LNCAP (cell line): ENCODE results near the gene ENDOD1.

Experiments used
- TF ChIP-seq, protein P1 (sequence below): fragments of 450-650 bp; IDR thresholded peaks from 2 replicates; pipeline ENCODE4 v1.5.1; 2017; ENCODE audit warnings: mild to moderate bottlenecking

The ENDOD1 gene

DNA sequence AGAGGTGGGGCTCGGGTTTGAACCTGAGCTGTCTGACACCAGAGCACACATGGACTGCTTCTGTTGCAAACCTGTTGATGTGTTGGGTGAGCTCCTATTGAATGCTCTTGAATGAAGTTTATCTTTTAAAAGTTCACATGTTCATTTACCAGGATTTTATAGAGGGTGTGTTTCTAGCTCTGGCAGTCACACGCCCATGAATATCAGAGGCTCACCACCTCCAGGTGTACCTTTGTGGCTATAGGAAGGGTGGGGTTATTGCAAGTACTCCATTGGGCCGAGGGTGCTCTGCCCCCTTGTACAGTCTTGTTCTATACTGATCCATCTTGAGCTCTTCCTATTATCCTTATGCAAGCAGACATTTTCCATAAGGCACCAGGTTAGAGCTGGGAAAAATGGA, 9.2 kb downstream of the ENDOD1 start:
- TF ChIP-seq, protein P1, sequence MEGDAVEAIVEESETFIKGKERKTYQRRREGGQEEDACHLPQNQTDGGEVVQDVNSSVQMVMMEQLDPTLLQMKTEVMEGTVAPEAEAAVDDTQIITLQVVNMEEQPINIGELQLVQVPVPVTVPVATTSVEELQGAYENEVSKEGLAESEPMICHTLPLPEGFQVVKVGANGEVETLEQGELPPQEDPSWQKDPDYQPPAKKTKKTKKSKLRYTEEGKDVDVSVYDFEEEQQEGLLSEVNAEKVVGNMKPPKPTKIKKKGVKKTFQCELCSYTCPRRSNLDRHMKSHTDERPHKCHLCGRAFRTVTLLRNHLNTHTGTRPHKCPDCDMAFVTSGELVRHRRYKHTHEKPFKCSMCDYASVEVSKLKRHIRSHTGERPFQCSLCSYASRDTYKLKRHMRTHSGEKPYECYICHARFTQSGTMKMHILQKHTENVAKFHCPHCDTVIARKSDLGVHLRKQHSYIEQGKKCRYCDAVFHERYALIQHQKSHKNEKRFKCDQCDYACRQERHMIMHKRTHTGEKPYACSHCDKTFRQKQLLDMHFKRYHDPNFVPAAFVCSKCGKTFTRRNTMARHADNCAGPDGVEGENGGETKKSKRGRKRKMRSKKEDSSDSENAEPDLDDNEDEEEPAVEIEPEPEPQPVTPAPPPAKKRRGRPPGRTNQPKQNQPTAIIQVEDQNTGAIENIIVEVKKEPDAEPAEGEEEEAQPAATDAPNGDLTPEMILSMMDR = no peak

DNA sequence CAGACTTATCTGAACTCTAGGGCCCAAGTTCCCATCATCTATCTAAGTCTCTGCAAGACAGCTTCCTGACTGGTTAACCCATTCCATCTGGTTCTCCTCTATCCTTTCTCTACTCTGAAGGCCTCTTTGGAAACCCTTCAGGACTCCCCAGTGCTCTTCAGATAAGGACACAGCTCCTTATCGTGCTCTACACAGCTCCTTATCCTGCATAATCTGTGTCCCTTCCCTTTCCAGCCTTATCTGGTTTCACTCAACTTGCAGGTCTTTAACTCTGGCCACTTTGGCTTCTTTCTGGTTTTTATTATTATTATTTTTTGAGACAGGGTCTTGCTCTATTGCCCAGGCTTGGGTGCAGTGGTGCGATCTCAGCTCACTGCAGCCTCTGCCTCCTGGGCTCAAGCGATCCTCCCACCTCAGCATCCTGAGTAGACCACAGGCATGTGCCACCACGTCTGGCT, 10.6 kb downstream of the ENDOD1 start:
- TF ChIP-seq, protein P1 = no peak

DNA sequence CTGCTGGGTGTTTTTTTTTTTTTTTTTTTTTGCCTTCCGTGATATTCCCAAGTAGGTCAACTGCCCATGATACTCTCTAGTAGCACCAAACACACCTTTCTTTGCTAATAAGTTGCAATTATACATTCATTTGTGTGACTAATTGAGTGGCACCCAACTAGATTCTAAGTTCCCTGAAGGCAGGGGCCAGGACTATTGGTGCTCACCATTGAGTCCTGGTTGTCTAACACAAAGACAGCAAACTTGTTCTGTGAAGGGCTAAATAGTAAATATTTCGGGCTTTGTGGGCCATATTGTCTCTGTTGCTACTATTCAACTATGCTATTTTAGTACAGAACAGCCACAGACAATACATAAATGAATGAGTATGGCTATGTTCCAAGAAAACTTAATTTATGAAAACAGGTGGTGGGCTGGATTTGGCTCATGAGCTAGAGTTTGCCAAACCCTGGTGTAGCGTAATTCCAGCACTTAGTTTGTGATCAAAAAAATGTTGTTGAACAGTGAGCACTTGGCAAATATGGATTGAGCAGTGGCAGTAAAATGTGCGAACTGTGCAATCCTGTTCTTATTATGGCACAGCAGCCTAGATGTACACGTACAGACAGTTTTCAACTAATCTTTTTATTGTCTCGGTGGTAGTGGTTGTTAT, 11.3 kb downstream of the ENDOD1 start:
- TF ChIP-seq, protein P1 = no peak

DNA sequence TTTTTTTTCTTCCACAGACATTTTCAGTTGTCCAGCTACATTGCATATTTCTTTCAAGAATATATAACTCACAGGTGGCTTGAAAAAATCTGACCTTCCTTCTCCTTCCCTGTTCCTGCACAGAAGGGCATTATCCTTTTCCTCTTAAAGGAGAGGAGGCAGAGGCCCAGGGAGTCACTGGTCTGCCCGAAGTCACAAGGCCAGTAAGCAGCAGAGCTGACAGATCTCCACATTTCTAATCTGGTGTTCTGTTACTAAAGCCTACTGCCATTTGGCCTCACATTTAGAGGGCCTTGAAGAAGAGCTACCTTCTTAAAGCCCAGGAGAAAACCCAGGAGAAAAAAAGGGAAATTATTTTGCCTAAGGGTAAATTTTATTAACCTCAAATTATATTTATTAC, 12.3 kb downstream of the ENDOD1 start:
- TF ChIP-seq, protein P1 = no peak

DNA sequence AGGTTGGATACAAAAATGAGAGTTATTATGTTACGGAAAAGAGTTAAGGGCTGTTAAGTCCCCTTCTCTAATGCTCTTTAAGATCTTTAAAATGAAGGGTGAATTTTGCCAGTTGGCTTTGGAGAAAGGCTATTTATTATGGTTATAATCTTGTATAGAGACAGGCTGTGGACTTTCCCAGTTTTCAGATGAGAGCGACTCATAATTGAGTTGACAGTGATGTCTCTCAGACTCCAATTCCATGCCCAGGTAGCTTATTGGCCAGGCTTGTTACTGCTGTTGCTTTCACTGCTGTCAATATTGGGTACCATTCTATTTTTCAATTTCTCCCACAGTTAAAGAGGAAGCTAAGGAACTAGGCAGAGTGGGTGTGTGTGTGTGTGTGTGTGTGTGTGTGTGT, 13.1 kb downstream of the ENDOD1 start:
- TF ChIP-seq, protein P1 = no peak

DNA sequence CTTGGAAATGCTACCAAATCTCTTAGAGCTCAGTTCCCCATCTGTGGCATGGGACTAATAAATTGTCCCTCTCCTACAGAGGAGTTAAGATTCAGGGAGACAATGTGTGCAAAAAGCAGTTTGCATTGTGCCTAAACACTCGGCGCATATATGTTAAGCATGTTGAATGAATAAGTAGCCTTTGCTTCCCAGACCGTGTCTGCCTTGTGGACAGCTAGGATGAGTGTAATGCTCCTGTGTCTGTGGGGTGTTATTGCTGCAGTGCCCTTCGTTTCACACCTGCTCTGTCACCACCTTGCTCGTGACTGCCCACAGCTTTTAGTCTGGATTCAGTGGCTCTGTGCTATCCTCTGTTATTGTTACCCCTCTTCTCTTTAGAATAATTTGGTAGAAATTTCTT, 14.1 kb downstream of the ENDOD1 start:
- TF ChIP-seq, protein P1 = no peak

DNA sequence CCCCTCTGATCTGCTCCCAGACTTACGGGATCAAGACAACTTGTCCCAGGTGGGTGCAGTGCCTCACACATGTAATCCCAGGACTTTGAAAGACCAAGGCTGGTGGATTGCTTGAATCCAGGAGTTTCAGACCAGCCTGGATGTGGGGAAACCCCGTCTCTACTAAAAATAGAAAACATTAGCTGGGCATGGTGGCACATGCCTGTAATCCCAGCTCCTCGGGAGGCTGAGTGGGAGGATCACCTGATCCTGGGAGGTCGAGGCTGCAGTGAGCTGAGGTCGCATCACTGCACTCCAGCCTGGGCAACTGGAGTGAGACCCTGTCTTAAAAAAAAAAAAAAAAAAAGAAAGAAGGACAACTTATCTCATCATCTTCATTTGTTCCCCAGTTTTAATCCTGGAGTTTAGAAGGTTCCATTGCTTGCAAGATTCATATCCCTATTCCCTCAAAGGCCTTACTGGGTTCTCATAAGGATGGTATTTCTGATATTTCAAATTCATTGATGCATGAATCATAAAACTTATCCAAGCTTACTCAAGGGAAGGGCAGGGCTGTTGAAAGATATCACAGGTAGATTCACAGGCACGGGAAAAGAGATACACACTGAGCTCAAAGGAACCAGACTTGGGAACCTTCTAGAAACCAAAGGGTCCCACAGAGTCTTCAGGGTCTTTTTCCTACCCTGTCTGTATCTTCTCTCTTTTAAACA, 14.6 kb downstream of the ENDOD1 start:
- TF ChIP-seq, protein P1 = no peak
